ENCODE data around the gene PGA5.
A peak's percentile ranks its signal among the peaks of the same experiment; 100 is the strongest.
"Not testable (repeated sequence)": the region's sequence is repeated elsewhere in the genome, so short reads cannot be mapped to it uniquely, and the experiment has no call there.

PGA5 gene

GRCh38 chr11:61226457-61227137, 14.4 kb upstream of the PGA5 start:
- not testable (repeated sequence) for DNase-seq (ENCODE audit: low spot score)

GRCh38 chr11:61229458-61229857, 11.5 kb upstream of the PGA5 start:
- DNase-seq (ENCODE audit: low spot score) = not testable (repeated sequence)

DNA sequence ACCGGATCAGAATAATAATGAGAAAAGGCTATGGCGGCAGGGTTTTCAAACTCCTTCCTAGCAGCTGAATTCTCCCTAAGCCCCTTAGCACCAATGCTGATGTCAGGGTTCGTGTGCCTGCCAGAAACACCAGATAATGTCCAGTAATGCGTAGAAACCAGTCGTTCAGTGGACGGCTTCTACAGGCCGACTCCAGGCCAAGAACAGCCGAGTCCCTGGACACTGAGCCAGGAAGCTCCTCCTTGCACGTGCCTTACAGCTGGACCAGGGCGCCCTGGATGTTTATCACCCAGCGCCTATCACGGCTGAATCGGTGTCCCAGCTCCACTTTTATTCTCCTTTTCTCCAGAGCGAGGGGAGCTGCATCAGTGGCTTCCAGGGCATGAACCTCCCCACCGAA, 9.9 kb upstream of the PGA5 start:
- DNase-seq (ENCODE audit: low spot score) = not testable (repeated sequence)

DNA sequence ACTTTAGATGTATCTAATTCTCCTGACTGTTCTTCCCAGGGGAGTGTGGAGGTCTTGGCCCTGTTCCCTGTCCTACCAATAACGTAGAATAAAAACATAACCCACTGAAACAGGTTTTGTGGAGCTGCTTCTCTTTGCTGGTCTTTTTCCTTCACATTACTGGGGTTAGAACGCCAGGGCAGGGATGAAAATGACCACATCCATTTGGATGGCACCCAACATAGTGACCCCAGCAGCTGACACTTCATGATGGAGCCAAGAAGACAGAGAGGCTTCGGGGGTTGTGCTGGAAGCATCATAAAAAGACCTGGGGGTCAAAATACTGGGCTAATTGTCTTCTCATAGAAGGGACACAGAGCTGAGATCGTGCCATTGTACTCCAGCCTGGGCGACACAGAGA, 9.4 kb upstream of the PGA5 start:
- DNase-seq (ENCODE audit: low spot score) = not testable (repeated sequence)

- not testable (repeated sequence) for DNase-seq (ENCODE audit: low spot score)
Observed at GRCh38 chr11:61232548-61233145, 8.3 kb upstream of the PGA5 start.

- not testable (repeated sequence) for DNase-seq (ENCODE audit: low spot score)
Observed at GRCh38 chr11:61237130-61237529, 3.8 kb upstream of the PGA5 start.

- DNase-seq (ENCODE audit: low spot score) = not testable (repeated sequence)
Observed at GRCh38 chr11:61240288-61240687, 687 bp upstream of the PGA5 start.

DNA sequence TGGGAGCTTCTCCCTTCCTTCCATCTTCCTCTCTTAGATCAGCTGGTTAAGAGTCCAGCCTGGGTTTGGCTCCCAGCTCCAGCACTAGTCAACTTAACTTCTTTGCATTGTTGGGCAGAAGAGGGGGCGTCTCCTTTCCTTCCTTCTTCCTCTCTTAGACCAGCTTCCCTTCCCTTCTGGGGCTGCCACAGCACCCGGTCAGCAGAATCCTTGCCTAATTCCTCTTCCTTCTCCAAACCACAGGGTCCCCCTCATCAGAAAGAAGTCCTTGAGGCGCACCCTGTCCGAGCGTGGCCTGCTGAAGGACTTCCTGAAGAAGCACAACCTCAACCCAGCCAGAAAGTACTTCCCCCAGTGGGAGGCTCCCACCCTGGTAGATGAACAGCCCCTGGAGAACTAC, 551 bp downstream of the PGA5 start:
- not testable (repeated sequence) for DNase-seq (ENCODE audit: low spot score)

- not testable (repeated sequence) for DNase-seq (ENCODE audit: low spot score)
Observed at GRCh38 chr11:61245284-61245964, 4.4 kb downstream of the PGA5 start.

DNA sequence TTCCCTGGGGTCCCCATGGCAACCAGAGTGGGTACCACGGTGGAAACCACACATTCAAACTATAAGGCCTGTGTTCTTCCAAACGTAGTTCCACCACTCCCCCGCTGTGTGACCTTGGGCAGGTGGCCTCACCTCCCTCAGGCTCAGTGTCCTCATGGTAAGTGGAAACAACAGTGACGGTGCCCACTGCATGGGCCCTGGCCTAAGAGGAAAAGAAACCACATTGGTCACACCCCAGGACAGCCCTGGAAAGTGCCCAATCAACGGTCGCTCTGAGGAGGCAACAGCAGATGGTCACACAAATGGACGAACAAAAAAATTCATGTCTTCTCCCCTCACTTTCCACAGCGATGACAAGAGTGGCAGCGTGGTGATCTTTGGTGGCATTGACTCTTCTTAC, 7.1 kb downstream of the PGA5 start:
- DNase-seq (ENCODE audit: low spot score) = peak; percentile 19

- peak; percentile 82 for DNase-seq (ENCODE audit: low spot score)
Observed at GRCh38 chr11:61249201-61249600, 8.2 kb downstream of the PGA5 start.

DNA sequence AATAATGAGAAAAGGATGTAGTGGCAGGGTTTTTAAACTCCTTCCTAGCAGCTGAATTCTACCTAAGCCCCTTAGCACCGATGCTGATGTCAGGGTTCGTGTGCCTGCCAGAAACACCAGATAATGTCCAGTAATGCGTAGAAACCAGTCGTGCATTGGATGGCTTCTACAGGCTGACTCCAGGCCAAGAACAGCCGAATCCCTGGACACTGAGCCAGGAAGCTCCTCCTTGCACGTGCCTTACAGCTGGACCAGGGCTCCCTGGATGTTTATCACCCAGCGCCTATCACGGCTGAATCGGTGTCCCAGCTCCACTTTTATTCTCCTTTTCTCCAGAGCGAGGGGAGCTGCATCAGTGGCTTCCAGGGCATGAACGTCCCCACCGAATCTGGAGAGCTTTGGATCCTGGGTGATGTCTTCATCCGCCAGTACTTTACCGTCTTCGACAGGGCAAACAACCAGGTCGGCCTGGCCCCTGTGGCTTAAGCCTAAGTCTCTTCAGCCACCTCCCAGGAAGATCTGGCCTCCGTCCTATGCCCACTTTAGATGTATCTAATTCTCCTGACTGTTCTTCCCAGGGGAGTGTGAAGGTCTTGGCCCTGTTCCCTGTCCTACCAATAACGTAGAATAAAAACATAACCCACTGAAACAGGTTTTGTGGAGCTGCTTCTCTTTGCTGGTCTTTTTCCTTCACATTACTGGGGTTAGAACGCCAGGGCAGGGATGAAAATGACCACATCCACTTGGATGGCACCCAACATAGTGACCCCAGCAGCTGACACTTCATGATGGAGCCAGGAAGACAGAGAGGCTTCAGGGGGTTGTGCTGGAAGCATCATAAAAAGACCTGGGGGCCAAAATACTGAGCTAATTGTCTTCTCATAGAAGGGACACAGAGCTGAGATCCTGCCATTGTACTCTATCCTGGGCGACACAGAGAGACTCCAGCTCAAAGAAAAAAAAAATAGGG, 10.1 kb downstream of the PGA5 start:
- DNase-seq (ENCODE audit: low spot score) = not testable (repeated sequence)

GRCh38 chr11:61252332-61252731, 11.4 kb downstream of the PGA5 start:
- DNase-seq (ENCODE audit: low spot score) = not testable (repeated sequence)

- peak; percentile 47 for DNase-seq (ENCODE audit: low spot score)
Observed at GRCh38 chr11:61254403-61255025, 13.5 kb downstream of the PGA5 start.

- DNase-seq (ENCODE audit: low spot score) = no peak
Observed at GRCh38 chr11:61256710-61257482, 15.9 kb downstream of the PGA5 start.

- DNase-seq (ENCODE audit: low spot score) = no peak
Observed at GRCh38 chr11:61258546-61258945, 17.6 kb downstream of the PGA5 start.

GRCh38 chr11:61259363-61259762, 18.4 kb downstream of the PGA5 start:
- DNase-seq (ENCODE audit: low spot score) = no peak

DNA sequence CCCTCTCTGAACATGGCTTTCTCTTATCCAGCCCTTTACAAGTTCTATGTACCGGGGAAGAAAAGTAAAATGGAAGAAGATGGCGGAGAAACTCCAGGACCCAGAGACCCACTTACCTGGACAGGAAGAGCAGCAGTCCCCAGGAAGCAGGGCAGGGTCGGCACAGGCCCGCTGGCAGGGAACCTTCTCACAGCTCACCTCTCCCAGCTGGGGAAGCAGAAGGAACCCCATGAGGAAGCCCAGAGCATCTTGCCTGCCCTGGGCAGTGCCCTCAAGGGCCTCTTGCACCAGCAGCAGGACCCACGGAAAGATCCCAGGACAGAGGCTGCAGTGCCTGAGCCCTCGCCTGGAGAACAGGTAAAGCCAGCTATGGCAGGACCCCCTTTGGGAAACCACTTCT, 23.4 kb downstream of the PGA5 start:
- no peak for DNase-seq (ENCODE audit: low spot score)

DNA sequence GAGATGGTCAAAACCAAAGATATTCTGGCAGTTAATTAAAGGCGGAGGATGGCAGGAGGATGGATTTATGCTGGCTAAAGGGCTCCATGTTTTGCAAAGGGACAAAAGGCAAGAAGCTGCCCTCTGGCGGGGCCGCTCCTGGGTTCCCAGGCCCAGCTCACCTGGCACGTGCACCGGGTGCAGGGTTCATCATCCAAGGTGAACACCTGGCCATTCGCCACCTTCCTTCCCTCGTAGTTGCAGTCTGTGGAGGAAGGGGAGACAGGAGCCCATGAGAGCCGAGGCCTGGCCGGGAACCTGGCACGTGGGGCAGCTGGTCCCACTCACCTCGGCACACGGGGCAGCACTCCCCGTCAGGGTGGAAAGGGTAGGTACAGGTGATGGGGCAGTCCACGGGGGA, 23.8 kb downstream of the PGA5 start:
- DNase-seq (ENCODE audit: low spot score) = no peak

DNA sequence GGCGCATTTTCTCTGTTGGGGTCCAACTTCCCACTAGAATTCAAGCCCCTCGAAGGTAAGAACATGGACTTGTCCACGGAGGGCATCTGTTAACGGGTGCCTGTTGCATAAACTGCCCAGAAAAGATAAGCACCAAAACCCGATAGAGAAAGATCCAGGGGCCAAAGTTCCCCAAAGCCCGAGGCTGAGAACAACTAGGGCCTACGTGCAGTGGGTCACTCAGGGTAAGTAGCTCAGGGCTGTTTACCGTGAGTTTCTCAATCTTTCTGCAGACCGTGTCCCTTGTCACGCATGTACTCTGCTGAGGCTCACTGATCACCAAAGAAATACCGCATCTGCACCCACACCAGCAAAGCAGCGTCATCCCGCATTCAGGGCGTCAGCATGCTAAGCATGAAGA, 24.4 kb downstream of the PGA5 start:
- DNase-seq (ENCODE audit: low spot score) = no peak

- DNase-seq (ENCODE audit: low spot score) = no peak
Observed at GRCh38 chr11:61266602-61267001, 25.6 kb downstream of the PGA5 start.
